GM21360 (cell line): Measurements from ENCODE around the gene CBLIF.
"Not testable (repeated sequence)": the region's sequence is repeated elsewhere in the genome, so short reads cannot be mapped to it uniquely, and the experiment has no call there.

Source experiments
- ATAC-seq: cut with Tn5 transposase; IDR thresholded peaks from one replicate; pipeline ENCODE4 v1.9.1; 2021; ENCODE audit warnings: mild to moderate bottlenecking, moderate library complexity; ENCODE audit not compliant: unreplicated experiment

Gene CBLIF

GRCh38 chr11:59845399-59845798, at the start of gene CBLIF:
TSS of gene CBLIF (minus strand) at chr11:59845499. CDS start at chr11:59845453, 46 bp downstream.
- ATAC-seq = no peak

GRCh38 chr11:59894616-59895015, 49.3 kb upstream of the CBLIF start:
- no peak for ATAC-seq

DNA sequence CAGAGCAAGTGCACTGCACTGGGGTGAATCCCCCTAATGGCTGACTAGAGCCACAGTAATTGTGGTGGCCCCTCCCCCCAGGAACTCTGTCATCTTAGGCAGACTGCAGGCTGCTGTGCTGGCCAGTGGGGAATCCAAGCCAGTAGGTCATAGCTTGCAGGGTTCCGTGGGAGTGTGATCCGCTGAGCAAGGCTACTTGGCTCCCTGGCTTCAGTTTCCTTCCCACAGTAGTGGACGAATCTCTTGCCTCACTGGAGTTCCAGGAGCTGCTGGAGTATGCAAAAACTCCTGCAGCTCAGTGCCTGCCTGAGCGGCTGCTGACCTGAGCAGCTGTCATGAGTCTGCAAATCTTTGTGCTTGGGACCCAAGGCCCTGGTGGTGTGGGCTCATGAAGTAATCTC, 46.5 kb upstream of the CBLIF start:
- no peak for ATAC-seq

- ATAC-seq = not testable (repeated sequence)
These were observed 41.9 kb upstream of the CBLIF start for GRCh38 chr11:59887156-59887555.

DNA sequence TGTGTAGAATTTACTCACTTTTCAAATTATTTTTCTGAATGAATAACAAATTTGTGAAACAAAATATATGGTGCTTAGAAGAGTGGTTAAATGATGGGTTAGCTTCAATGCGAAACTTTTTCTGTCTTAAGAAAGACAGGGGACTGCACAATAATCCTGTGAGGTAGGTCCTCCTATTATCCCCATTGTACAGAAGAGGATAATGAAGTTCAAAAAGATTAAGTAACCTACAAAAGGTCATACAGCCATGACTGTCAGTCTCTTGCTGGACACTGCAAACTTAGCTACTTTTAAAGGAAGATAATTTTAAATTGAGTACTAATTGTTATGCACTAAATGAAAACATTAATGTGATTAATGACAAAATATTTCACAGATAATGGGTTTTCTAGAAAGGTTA, 38.3 kb upstream of the CBLIF start:
- no peak for ATAC-seq

DNA sequence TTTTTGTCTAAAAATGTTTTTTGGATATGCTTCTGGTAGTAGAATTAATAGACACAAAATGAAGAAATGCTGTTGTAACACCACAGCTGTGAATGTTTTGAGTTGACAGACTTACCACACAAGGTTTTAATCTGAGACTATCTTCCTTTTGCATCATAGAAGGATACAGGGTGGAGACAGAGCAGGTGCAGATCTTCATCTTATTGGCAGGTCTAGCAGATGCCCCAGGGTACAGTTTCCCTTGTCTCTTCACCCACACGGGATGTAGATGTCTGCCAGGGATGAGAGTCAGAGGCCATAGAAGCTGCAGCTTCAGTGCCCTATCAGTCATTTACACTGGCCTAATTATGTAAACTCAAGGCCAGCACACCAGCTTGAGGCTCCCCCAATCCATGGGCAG, 34.3 kb upstream of the CBLIF start:
- no peak for ATAC-seq

- no peak for ATAC-seq
These were observed 33.3 kb upstream of the CBLIF start, which contains the start of gene OOSP3 for GRCh38 chr11:59878575-59878974. TSS of gene OOSP3 (plus strand) at chr11:59878782. CDS start at chr11:59878809, 27 bp downstream.

- no peak for ATAC-seq
These were observed 32.5 kb upstream of the CBLIF start for GRCh38 chr11:59877784-59878183.

- ATAC-seq = no peak
These were observed 32.0 kb upstream of the CBLIF start for GRCh38 chr11:59877325-59877724.

GRCh38 chr11:59875856-59876519, 30.7 kb upstream of the CBLIF start:
- ATAC-seq = no peak

DNA sequence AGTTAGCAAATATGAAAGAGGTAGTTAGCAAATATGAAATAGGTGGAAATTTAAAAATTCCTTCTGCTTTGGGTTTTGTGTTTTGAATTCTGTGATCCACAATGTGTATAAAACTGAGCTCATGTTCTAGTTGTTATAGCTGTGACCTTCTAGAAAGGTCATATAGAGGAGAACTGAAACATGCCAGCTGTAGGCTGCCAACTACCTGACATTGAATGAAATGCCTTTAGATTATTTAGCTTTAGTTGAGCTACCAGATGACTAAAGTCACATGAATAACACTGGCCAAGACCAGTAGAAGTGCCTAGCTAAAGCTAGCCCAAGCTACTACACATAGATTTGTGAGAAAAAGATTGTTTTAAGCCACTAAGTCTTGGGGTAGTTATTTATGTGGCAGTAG, 26.8 kb upstream of the CBLIF start:
- no peak for ATAC-seq

- no peak for ATAC-seq
These were observed 22.6 kb upstream of the CBLIF start for GRCh38 chr11:59867946-59868345.

DNA sequence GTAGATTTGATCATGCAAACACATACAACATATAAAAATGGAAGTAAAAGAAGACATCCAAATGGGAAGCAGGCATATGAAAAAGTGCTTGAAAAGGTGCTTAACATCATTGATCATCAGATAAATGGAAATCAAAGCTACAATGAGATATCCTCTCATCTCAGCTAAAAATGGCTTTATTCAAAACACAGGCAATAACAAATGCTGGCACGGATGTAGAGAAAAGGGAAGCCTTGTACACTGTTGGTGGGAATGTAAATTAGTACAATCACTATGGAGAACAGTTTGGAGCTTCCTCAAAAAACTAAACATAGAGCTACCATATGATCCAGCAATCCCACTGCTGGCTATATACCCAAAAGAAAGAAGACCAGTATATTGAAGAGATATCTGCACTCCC, 21.5 kb upstream of the CBLIF start:
- ATAC-seq = no peak

GRCh38 chr11:59866397-59866796, 21.1 kb upstream of the CBLIF start, which contains the start of gene TCN1:
TSS of gene TCN1 (minus strand) at chr11:59866487. CDS start at chr11:59866470, 17 bp downstream.
- no peak for ATAC-seq

DNA sequence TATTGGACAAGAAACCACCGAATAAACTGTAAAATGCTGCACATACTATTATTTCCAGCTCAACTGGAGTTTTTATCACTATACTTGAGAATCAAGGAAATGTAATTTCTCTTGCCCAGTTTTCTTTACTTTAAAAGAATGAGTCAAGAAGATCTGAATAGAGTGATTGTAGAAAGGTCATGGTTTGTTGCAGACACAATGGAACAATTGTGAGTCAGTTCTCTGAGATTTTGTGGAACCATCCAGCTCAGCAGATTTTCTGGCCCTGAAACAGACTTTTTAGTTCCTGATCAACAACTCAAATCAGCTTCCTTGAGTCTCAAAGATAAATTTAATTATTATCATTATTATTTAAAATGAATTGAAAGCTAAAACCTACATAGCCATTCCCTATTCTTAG, 19.7 kb upstream of the CBLIF start:
- ATAC-seq = no peak

- no peak for ATAC-seq
These were observed 17.0 kb upstream of the CBLIF start for GRCh38 chr11:59862252-59862651.

- ATAC-seq = no peak
These were observed 14.4 kb upstream of the CBLIF start for GRCh38 chr11:59859673-59860072.

DNA sequence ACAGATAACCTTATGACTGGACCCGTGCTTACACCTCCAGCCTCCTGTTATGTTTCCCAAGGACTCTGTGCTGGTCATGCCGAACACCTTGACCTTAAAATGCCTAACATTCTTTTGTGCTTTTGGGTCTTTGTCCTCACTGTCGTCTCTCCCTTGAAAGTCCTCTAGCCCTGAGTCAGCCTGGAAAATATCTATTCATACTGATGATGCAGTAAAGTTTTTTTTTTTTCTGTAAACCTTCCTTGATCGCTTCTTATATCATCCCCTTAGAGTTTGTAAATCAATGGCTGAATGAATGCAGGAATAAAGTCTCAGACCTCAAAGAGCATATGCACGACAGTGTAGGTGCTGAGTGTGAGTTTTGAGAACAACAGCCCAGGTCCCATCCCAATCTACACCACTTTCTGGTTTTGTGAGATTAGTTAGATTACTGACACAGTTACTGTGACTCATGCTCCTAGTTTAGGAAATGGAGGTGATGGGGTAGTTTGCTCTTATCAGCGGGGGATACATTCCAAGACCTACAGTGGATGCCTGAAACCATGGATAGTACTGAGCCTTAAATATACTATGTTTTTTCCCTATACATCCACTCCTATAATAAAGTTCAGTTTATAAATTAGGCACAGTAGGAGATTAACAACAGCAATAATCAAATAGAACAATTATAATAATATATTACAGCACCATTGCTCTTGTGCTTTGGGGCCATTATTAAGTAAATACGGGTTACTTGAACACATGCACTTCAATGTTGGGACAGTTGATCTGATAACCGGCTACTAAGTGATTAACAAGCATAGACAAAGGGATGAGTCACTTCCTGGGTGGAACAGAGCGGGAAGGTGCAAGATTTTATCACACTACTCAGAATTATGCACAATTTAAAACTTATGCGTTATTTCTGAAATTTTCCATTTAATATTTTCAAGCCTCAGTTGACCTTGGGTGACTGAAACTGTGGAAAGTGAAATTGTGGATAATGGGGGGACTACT, 12.4 kb upstream of the CBLIF start:
- no peak for ATAC-seq

GRCh38 chr11:59854871-59855270, 9.6 kb upstream of the CBLIF start:
- no peak for ATAC-seq

DNA sequence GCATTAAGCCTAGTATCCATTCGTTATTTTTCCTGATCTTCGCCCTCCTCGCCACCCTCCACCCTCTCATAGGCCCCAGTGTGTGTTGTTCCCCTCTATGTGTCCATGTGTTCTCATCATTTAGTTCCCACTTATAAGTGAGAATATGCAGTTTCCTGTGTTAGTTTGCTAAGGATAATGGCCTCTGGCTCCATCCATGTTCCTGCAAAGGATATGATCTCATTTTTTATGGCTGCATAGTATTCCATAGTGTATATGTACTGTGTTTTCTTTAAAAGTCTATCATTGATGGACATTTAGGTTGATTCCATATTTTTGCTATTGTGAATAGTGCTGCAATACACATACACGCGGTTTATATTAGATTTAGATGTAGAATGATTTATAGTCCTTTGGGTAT, 6.1 kb upstream of the CBLIF start:
- ATAC-seq = not testable (repeated sequence)

GRCh38 chr11:59849551-59849950, 4.3 kb upstream of the CBLIF start:
- not testable (repeated sequence) for ATAC-seq

DNA sequence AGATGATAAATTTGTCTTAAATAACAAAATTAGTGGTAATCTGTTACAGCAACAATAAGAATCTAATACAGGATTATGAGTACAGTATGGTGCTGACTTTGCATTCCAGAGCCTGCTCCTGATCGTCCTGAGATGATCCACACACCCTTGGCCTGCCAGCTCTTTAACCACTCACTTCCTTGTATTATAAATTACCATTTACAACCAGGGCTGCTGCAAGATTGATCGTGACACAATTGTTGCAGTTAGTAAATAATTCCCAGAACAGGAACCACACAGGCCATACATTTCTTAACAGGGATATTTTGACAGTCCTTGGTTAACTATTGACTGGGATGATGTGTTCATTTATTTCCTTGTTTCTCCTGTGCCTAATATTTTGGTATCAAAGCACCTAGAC, 3.8 kb upstream of the CBLIF start:
- no peak for ATAC-seq
